ENCODE results near the gene ACTR2. TPM values are rescaled to one million over a fixed set of nuclear protein-coding genes. Genes with fewer than 3 reads are reported as not detected.
A peak's percentile ranks its signal among the peaks of the same experiment; 100 is the strongest.

The ACTR2 gene
- total and polyA plus RNA-seq, 9 of the 15 experiments (the other 6 are each of a cell fraction or from before 2014, with no cell fraction given) = 47.3 to 239 (median 108) TPM

DNA sequence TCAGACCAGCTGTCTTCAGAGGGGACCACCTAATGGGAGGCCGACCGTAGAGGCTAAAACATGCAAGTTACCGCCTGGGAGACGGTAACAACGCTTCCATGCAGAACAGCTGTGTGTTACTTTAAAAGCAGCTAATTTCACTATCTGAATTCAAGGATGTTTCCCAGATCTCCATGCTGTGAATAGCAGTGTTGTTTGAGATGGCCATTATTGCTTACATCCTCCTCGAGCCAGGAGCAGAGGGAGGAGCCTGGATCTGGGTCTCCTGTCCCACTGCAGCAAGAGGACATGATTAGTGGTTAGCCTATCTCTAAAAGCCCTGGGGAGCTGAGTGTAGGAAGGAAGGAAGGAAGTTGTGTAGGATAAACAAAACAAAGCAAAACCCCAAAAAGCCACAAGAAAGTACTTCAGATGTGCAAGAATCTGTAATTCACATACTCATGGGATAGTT, 50.9 kb downstream of the ACTR2 start (continued):
- TF ChIP-seq ARID1B (IDR thresholded peaks at IDR 0.05) (peak; percentile 41; the same call in 1 of the 2 replicates), GABPB1 (CRISPR knock-in tag; IDR thresholded peaks at IDR 0.05) (no peak), STAT5B (CRISPR knock-in tag; IDR thresholded peaks at IDR 0.05) (no peak), GABPA (tag; conservative IDR thresholded peaks at IDR 0.05; ENCODE audit: low read depth) (no peak; the same call in 1 of the 2 replicates), CEBPB (tag; IDR thresholded peaks at IDR 0.05) (no peak), KLF10 (CRISPR knock-in tag; IDR thresholded peaks at IDR 0.05) (no peak), RBM15 (IDR thresholded peaks at IDR 0.05; ENCODE audit: insufficient read depth, low read length) (no peak), GABPB2 (CRISPR knock-in tag; conservative IDR thresholded peaks at IDR 0.05) (no peak), CTBP1 (IDR thresholded peaks at IDR 0.05; ENCODE audit: borderline replicate concordance) (peak; percentile 35; the same call in 1 of the 2 replicates), ZFX (CRISPR knock-in tag; IDR thresholded peaks at IDR 0.05) (no peak), EZH2 (IDR thresholded peaks at IDR 0.05; ENCODE audit: borderline replicate concordance, low read depth, low read length) (no peak), ZNF551 (CRISPR knock-in tag; IDR thresholded peaks at IDR 0.05) (no peak), ESRRB (CRISPR knock-in tag; IDR thresholded peaks at IDR 0.05; ENCODE audit: borderline replicate concordance) (no peak), KAT8 (IDR thresholded peaks at IDR 0.05; ENCODE audit: low read depth) (no peak), FOS (IDR thresholded peaks at IDR 0.05; ENCODE audit: extremely low read depth, insufficient read length) (no peak), DNMT1 (IDR thresholded peaks at IDR 0.05) (no peak), ASH1L (IDR thresholded peaks at IDR 0.05; ENCODE audit: borderline replicate concordance, low read depth, partially characterized antibody) (no peak), POLR2AphosphoS5 (IDR thresholded peaks at IDR 0.05; ENCODE audit: control insufficient read depth, insufficient read depth, low read depth, low read length) (no peak), SMARCA4 (IDR thresholded peaks at IDR 0.05) (no peak), CREBBP (IDR thresholded peaks at IDR 0.05; ENCODE audit: low read depth, low read length) (no peak), BACH1 (tag; IDR thresholded peaks at IDR 0.05) (no peak), ZNF76 (CRISPR knock-in tag; IDR thresholded peaks at IDR 0.05; ENCODE audit: borderline replicate concordance) (no peak), PTBP1 (IDR thresholded peaks at IDR 0.05; ENCODE audit: low read depth, low read length) (no peak), ETS1 (conservative IDR thresholded peaks at IDR 0.05; ENCODE audit: control insufficient read depth, low read depth, low read length) (no peak), SIX5 (IDR thresholded peaks at IDR 0.05; ENCODE audit: borderline replicate concordance in 1 of 2, insufficient read depth in 1 of 2, low read depth in 1 of 2, low read length in 2 of 2) (no peak), ATF1 (CRISPR knock-in tag; IDR thresholded peaks at IDR 0.05) (no peak), ATF1 (tag; IDR thresholded peaks at IDR 0.05) (no peak), FOXJ2 (tag; IDR thresholded peaks at IDR 0.05) (no peak)
- TF ChIP-seq, protein P1, sequence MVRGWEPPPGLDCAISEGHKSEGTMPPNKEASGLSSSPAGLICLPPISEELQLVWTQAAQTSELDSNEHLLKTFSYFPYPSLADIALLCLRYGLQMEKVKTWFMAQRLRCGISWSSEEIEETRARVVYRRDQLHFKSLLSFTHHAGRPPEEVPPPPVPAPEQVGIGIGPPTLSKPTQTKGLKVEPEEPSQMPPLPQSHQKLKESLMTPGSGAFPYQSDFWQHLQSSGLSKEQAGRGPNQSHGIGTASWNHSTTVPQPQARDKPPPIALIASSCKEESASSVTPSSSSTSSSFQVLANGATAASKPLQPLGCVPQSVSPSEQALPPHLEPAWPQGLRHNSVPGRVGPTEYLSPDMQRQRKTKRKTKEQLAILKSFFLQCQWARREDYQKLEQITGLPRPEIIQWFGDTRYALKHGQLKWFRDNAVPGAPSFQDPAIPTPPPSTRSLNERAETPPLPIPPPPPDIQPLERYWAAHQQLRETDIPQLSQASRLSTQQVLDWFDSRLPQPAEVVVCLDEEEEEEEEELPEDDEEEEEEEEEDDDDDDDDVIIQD (CRISPR knock-in tag; IDR thresholded peaks at IDR 0.05) = no peak
- TF ChIP-seq, protein P2, sequence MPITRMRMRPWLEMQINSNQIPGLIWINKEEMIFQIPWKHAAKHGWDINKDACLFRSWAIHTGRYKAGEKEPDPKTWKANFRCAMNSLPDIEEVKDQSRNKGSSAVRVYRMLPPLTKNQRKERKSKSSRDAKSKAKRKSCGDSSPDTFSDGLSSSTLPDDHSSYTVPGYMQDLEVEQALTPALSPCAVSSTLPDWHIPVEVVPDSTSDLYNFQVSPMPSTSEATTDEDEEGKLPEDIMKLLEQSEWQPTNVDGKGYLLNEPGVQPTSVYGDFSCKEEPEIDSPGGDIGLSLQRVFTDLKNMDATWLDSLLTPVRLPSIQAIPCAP (CRISPR knock-in tag; IDR thresholded peaks at IDR 0.05; ENCODE audit: borderline replicate concordance) = no peak

Measured in K562 (cell line).